HEK293 (cell line): ENCODE measurements around the gene LUZP2.

Source experiments
- CTCF ChIA-PET: fragments of 350-600 bp; formaldehyde crosslinking; extraction: SDS; loops from one replicate; lab custom pipeline; 2021; ENCODE audit warnings: antibody characterized with exemption; lab: Yijun Ruan, JAX
- POLR2A ChIA-PET: fragments of 300-600 bp; formaldehyde crosslinking; extraction: SDS; loops from one replicate; lab custom pipeline; 2020; ENCODE audit warnings: antibody characterized with exemption, inconsistent platforms; lab: Yijun Ruan, JAX
- H3K27ac ChIP-seq: fragments of 200-500 bp; sonication (Bioruptor generic); 2 replicates; pipeline ENCODE4 v1.5.1; 2014; ENCODE audit warnings: low read depth, low read length, control low read depth, inconsistent platforms; ENCODE audit errors: extremely low read depth
- H3K36me3 ChIP-seq, 2 experiments: fragments of 200-500 bp in 1 of 2; sonication (Bioruptor generic) in 1 of 2; 1 replicate in 1 of 2; 2 replicates in 1 of 2; pipeline ENCODE4 v1.5.1; 2014 to 2017; ENCODE audit warnings: inconsistent platforms in 2 of 2, low read length in 2 of 2; ENCODE audit not compliant: control insufficient read depth in 2 of 2, insufficient read depth in 1 of 2
- H3K4me1 ChIP-seq: fragments of 200-500 bp; sonication (Bioruptor generic); 2 replicates; pipeline ENCODE4 v1.5.1; 2014; ENCODE audit warnings: mild to moderate bottlenecking, low read length, inconsistent platforms; ENCODE audit not compliant: control insufficient read depth, insufficient read depth
- H3K4me3 ChIP-seq: 2 replicates; pipeline ENCODE4 v1.5.1; 2011; ENCODE audit warnings: low read depth, mild to moderate bottlenecking, control low read depth, low read length, moderate library complexity
- H3K9me3 ChIP-seq: fragments of 200-500 bp; sonication (Bioruptor generic); 2 replicates; pipeline ENCODE4 v1.5.1; 2014; ENCODE audit warnings: low read depth, low read length, inconsistent platforms; ENCODE audit not compliant: control insufficient read depth, insufficient read depth
- FEZF1 ChIP-seq: fragments of 450-650 bp; formaldehyde crosslinking; IDR thresholded peaks from 2 replicates; pipeline ENCODE4 v1.5.1; 2016; ENCODE audit warnings: missing biosample characterization, missing genetic modification characterization
- GLI4 ChIP-seq: fragments of 450-650 bp; formaldehyde crosslinking; IDR thresholded peaks from 2 replicates; pipeline ENCODE4 v1.5.1; 2016; ENCODE audit warnings: missing biosample characterization, missing genetic modification characterization
- KLF1 ChIP-seq: fragments of 450-650 bp; formaldehyde crosslinking; IDR thresholded peaks from 2 replicates; pipeline ENCODE4 v1.5.1; 2016; ENCODE audit warnings: missing biosample characterization, missing genetic modification characterization
- MYNN ChIP-seq: fragments of 450-650 bp; formaldehyde crosslinking; IDR thresholded peaks from 2 replicates; pipeline ENCODE4 v1.5.1; 2016; ENCODE audit warnings: missing biosample characterization, missing genetic modification characterization, borderline replicate concordance
- SCRT1 ChIP-seq: fragments of 450-650 bp; formaldehyde crosslinking; IDR thresholded peaks from 2 replicates; pipeline ENCODE4 v1.5.1; 2016; ENCODE audit warnings: missing biosample characterization, missing genetic modification characterization, borderline replicate concordance
- WT1 ChIP-seq: fragments of 450-650 bp; formaldehyde crosslinking; IDR thresholded peaks from 2 replicates; pipeline ENCODE4 v1.5.1; 2016; ENCODE audit warnings: missing biosample characterization, missing genetic modification characterization
- ZBTB26 ChIP-seq: fragments of 450-650 bp; formaldehyde crosslinking; optimal IDR thresholded peaks from 2 replicates; pipeline ENCODE3; 2016; ENCODE audit warnings: missing biosample characterization, mild to moderate bottlenecking, missing genetic modification characterization
- ZBTB8A ChIP-seq: fragments of 450-650 bp; formaldehyde crosslinking; IDR thresholded peaks from 2 replicates; pipeline ENCODE4 v1.5.1; 2016; ENCODE audit warnings: missing biosample characterization, missing genetic modification characterization
- ZFP37 ChIP-seq: fragments of 450-650 bp; formaldehyde crosslinking; IDR thresholded peaks from 2 replicates; pipeline ENCODE4 v1.5.1; 2016; ENCODE audit warnings: missing biosample characterization, missing genetic modification characterization
- ZNF138 ChIP-seq: fragments of 450-650 bp; formaldehyde crosslinking; IDR thresholded peaks from 2 replicates; pipeline ENCODE4 v1.5.1; 2016; ENCODE audit warnings: missing biosample characterization, missing genetic modification characterization, borderline replicate concordance
- ZNF416 ChIP-seq: fragments of 450-650 bp; formaldehyde crosslinking; IDR thresholded peaks from 2 replicates; pipeline ENCODE4 v1.5.1; 2016; ENCODE audit warnings: missing biosample characterization, missing genetic modification characterization
- ZNF473 ChIP-seq: fragments of 450-650 bp; formaldehyde crosslinking; IDR thresholded peaks from 2 replicates; pipeline ENCODE4 v1.5.1; 2017; ENCODE audit warnings: missing biosample characterization, missing genetic modification characterization
- ZNF629 ChIP-seq: fragments of 450-650 bp; formaldehyde crosslinking; IDR thresholded peaks from 2 replicates; pipeline ENCODE4 v1.5.1; 2017; ENCODE audit warnings: missing biosample characterization, missing genetic modification characterization
- ZNF791 ChIP-seq: fragments of 450-650 bp; formaldehyde crosslinking; IDR thresholded peaks from 2 replicates; pipeline ENCODE4 v1.5.1; 2016; ENCODE audit warnings: missing biosample characterization, missing genetic modification characterization
- ZNF830 ChIP-seq: fragments of 450-650 bp; IDR thresholded peaks from 2 replicates; pipeline ENCODE4 v1.5.0; 2018; ENCODE audit warnings: missing biosample characterization, missing genetic modification characterization, low read depth, mild to moderate bottlenecking, moderate library complexity
- ZSCAN5A ChIP-seq: fragments of 450-650 bp; formaldehyde crosslinking; IDR thresholded peaks from 2 replicates; pipeline ENCODE4 v1.5.1; 2016; ENCODE audit warnings: missing biosample characterization, missing genetic modification characterization
- TF ChIP-seq, protein P1 (sequence below): fragments of 450-650 bp; formaldehyde crosslinking; IDR thresholded peaks from 2 replicates; pipeline ENCODE4 v1.5.1; 2017; ENCODE audit warnings: missing biosample characterization, missing genetic modification characterization
- TF ChIP-seq, protein P2 (sequence below): fragments of 450-650 bp; formaldehyde crosslinking; IDR thresholded peaks from 2 replicates; pipeline ENCODE4 v1.5.1; 2016; ENCODE audit warnings: missing biosample characterization, missing genetic modification characterization
- TF ChIP-seq, protein P3 (sequence below): fragments of 450-650 bp; formaldehyde crosslinking; IDR thresholded peaks from 2 replicates; pipeline ENCODE4; 2016; ENCODE audit warnings: missing biosample characterization, missing genetic modification characterization
- TF ChIP-seq, protein P4 (sequence below): fragments of 450-650 bp; formaldehyde crosslinking; IDR thresholded peaks from 2 replicates; pipeline ENCODE4 v1.5.1; 2016; ENCODE audit warnings: missing biosample characterization, missing genetic modification characterization, low read depth

The LUZP2 gene

GRCh38 chr11:24609192-24610119, 112.6 kb downstream of the LUZP2 start (continued):
- TF ChIP-seq, protein P1, sequence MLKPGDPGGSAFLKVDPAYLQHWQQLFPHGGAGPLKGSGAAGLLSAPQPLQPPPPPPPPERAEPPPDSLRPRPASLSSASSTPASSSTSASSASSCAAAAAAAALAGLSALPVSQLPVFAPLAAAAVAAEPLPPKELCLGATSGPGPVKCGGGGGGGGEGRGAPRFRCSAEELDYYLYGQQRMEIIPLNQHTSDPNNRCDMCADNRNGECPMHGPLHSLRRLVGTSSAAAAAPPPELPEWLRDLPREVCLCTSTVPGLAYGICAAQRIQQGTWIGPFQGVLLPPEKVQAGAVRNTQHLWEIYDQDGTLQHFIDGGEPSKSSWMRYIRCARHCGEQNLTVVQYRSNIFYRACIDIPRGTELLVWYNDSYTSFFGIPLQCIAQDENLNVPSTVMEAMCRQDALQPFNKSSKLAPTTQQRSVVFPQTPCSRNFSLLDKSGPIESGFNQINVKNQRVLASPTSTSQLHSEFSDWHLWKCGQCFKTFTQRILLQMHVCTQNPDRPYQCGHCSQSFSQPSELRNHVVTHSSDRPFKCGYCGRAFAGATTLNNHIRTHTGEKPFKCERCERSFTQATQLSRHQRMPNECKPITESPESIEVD = no peak
- TF ChIP-seq ZNF629 (tag by site-specific recombination) (no peak), FEZF1 (no peak), ZNF473 (tag by site-specific recombination) (no peak), SCRT1 (tag by site-specific recombination) (no peak)

DNA sequence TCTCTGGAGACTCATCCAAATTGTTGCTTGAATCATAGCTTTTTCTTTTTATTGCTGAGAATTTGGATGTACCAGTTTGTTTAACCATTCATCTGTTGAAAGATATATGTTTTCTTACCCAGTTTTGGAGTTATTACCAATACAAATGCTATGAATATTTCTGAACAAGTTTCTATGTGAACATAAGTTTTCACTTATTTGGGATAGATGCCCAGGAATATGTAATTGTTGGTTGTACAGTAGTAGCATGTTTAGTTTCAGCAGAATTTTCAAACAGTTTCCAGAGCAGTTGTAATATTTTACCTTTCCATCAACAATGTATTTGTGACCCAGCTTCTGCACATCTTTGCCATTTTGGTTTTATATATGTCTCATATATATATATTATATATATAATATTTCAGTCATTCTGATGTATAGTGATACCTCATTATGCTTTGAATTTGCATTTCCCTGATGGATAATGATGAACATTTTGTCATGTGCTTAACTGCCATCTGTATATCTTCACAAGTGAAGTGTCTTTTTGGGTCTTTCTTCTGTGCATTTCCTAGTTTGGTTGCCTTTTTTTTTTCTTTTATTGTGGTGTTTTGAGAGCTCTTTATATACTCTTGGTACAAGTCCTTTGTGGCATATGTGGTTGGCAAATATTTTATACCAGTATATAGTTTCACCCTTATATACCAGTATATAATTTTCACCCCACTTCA, 118.8 kb downstream of the LUZP2 start:
- no peaks in the 10 kb centered on the region for H3K4me1 ChIP-seq
- no peaks in the 10 kb centered on the region for H3K9me3 ChIP-seq
- H3K4me3 ChIP-seq = no peak overlapping the region
- POLR2A ChIA-PET = no interaction called here
- CTCF ChIA-PET = interaction anchor here (0.6 kb wide), 1 partner anchor 1118 kb away, joined by 3 read pairs; no protein-coding TSS in a partner anchor
- no peak overlapping the region for H3K27ac ChIP-seq
- no peaks in the 10 kb centered on the region for H3K36me3 ChIP-seq
- TF ChIP-seq ZSCAN5A (tag by site-specific recombination) (no peak), ZNF830 (no peak), ZNF791 (tag by site-specific recombination) (no peak), ZNF138 (no peak), FEZF1 (no peak), WT1 (tag by site-specific recombination) (no peak), MYNN (tag by site-specific recombination) (no peak), KLF1 (tag by site-specific recombination) (no peak), GLI4 (tag by site-specific recombination) (no peak), ZBTB8A (tag by site-specific recombination) (no peak), ZNF416 (tag by site-specific recombination) (no peak), ZFP37 (tag by site-specific recombination) (no peak), ZBTB26 (tag by site-specific recombination) (no peak)
- TF ChIP-seq, protein P2, sequence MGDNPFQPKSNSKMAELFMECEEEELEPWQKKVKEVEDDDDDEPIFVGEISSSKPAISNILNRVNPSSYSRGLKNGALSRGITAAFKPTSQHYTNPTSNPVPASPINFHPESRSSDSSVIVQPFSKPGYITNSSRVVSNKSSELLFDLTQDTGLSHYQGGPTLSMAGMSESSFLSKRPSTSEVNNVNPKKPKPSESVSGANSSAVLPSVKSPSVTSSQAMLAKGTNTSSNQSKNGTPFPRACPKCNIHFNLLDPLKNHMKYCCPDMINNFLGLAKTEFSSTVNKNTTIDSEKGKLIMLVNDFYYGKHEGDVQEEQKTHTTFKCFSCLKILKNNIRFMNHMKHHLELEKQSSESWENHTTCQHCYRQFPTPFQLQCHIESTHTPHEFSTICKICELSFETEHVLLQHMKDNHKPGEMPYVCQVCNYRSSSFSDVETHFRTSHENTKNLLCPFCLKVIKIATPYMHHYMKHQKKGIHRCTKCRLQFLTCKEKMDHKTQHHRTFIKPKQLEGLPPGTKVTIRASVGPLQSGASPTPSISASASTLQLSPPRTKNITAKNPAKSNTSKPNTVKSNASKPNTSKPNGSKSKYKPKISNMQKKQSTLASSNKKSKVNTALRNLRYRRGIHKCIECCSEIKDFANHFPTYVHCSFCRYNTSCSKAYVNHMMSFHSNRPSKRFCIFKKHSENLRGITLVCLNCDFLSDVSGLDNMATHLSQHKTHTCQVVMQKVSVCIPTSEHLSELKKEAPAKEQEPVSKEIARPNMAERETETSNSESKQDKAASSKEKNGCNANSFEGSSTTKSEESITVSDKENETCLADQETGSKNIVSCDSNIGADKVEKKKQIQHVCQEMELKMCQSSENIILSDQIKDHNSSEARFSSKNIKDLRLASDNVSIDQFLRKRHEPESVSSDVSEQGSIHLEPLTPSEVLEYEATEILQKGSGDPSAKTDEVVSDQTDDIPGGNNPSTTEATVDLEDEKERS = no peak
- TF ChIP-seq, protein P3, sequence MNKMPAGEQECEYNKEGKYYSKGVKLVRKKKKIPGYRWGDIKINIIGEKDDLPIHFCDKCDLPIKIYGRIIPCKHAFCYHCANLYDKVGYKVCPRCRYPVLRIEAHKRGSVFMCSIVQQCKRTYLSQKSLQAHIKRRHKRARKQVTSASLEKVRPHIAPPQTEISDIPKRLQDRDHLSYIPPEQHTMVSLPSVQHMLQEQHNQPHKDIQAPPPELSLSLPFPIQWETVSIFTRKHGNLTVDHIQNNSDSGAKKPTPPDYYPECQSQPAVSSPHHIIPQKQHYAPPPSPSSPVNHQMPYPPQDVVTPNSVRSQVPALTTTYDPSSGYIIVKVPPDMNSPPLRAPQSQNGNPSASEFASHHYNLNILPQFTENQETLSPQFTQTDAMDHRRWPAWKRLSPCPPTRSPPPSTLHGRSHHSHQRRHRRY (tag by site-specific recombination) = no peak
- TF ChIP-seq, protein P4, sequence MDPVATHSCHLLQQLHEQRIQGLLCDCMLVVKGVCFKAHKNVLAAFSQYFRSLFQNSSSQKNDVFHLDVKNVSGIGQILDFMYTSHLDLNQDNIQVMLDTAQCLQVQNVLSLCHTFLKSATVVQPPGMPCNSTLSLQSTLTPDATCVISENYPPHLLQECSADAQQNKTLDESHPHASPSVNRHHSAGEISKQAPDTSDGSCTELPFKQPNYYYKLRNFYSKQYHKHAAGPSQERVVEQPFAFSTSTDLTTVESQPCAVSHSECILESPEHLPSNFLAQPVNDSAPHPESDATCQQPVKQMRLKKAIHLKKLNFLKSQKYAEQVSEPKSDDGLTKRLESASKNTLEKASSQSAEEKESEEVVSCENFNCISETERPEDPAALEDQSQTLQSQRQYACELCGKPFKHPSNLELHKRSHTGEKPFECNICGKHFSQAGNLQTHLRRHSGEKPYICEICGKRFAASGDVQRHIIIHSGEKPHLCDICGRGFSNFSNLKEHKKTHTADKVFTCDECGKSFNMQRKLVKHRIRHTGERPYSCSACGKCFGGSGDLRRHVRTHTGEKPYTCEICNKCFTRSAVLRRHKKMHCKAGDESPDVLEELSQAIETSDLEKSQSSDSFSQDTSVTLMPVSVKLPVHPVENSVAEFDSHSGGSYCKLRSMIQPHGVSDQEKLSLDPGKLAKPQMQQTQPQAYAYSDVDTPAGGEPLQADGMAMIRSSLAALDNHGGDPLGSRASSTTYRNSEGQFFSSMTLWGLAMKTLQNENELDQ = no peak
